ENCODE measurements around the gene ZMAT5.

DNA sequence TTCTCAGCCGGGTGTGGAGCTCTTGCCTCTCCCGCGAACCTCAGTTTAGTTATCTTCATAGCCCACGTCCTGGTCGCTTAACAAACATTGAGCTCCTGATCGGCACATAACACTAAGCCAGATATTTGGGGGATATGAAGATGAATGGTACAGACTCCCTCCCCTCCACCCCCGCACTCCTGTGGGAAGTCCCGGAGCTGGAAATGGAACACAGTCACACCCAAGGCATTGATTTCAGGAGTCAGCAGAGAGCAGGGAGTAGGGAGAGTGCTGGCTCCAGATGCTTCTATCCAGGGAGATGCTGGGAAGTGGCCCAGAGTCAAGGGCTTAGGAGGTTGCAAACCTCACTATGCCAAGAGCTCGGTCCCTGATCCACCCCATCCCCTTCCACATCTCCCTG is 73.1 kb downstream of the ZMAT5 start:
- TF ChIP-seq RARB (CRISPR knock-in tag; IDR thresholded peaks at IDR 0.05) (no peak), ZNF70 (CRISPR knock-in tag; IDR thresholded peaks at IDR 0.05) (no peak), TCF4 (CRISPR knock-in tag; IDR thresholded peaks at IDR 0.05; ENCODE audit: borderline replicate concordance) (no peak), SNAI2 (CRISPR knock-in tag; IDR thresholded peaks at IDR 0.05) (no peak), OSR1 (CRISPR knock-in tag; IDR thresholded peaks at IDR 0.05) (no peak), PPARA (CRISPR knock-in tag; IDR thresholded peaks at IDR 0.05; ENCODE audit: borderline replicate concordance) (no peak), ZC3H10 (CRISPR knock-in tag; IDR thresholded peaks at IDR 0.05) (no peak)
- TF ChIP-seq, protein P1, sequence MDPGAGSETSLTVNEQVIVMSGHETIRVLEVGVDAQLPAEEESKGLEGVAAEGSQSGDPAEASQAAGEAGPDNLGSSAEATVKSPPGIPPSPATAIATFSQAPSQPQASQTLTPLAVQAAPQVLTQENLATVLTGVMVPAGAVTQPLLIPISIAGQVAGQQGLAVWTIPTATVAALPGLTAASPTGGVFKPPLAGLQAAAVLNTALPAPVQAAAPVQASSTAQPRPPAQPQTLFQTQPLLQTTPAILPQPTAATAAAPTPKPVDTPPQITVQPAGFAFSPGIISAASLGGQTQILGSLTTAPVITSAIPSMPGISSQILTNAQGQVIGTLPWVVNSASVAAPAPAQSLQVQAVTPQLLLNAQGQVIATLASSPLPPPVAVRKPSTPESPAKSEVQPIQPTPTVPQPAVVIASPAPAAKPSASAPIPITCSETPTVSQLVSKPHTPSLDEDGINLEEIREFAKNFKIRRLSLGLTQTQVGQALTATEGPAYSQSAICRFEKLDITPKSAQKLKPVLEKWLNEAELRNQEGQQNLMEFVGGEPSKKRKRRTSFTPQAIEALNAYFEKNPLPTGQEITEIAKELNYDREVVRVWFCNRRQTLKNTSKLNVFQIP (CRISPR knock-in tag; IDR thresholded peaks at IDR 0.05; ENCODE audit: borderline replicate concordance, low read depth) = no peak
- TF ChIP-seq, protein P2, sequence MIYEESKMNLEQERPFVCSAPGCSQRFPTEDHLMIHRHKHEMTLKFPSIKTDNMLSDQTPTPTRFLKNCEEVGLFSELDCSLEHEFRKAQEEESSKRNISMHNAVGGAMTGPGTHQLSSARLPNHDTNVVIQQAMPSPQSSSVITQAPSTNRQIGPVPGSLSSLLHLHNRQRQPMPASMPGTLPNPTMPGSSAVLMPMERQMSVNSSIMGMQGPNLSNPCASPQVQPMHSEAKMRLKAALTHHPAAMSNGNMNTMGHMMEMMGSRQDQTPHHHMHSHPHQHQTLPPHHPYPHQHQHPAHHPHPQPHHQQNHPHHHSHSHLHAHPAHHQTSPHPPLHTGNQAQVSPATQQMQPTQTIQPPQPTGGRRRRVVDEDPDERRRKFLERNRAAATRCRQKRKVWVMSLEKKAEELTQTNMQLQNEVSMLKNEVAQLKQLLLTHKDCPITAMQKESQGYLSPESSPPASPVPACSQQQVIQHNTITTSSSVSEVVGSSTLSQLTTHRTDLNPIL (CRISPR knock-in tag; IDR thresholded peaks at IDR 0.05; ENCODE audit: low read depth) = no peak
- TF ChIP-seq, protein P3, sequence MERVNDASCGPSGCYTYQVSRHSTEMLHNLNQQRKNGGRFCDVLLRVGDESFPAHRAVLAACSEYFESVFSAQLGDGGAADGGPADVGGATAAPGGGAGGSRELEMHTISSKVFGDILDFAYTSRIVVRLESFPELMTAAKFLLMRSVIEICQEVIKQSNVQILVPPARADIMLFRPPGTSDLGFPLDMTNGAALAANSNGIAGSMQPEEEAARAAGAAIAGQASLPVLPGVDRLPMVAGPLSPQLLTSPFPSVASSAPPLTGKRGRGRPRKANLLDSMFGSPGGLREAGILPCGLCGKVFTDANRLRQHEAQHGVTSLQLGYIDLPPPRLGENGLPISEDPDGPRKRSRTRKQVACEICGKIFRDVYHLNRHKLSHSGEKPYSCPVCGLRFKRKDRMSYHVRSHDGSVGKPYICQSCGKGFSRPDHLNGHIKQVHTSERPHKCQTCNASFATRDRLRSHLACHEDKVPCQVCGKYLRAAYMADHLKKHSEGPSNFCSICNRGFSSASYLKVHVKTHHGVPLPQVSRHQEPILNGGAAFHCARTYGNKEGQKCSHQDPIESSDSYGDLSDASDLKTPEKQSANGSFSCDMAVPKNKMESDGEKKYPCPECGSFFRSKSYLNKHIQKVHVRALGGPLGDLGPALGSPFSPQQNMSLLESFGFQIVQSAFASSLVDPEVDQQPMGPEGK (CRISPR knock-in tag; IDR thresholded peaks at IDR 0.05; ENCODE audit: borderline replicate concordance) = no peak
- TF ChIP-seq, protein P4, sequence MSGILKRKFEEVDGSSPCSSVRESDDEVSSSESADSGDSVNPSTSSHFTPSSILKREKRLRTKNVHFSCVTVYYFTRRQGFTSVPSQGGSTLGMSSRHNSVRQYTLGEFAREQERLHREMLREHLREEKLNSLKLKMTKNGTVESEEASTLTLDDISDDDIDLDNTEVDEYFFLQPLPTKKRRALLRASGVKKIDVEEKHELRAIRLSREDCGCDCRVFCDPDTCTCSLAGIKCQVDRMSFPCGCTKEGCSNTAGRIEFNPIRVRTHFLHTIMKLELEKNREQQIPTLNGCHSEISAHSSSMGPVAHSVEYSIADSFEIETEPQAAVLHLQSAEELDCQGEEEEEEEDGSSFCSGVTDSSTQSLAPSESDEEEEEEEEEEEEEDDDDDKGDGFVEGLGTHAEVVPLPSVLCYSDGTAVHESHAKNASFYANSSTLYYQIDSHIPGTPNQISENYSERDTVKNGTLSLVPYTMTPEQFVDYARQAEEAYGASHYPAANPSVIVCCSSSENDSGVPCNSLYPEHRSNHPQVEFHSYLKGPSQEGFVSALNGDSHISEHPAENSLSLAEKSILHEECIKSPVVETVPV (CRISPR knock-in tag; IDR thresholded peaks at IDR 0.05) = no peak

All from SK-N-SH treated with all-trans-retinoic acid at 6 μM for 48 hours (cell line).